NCI-H1930 (cell line): ENCODE results near the gene TBX6.
"Not testable (repeated sequence)": the region's sequence is repeated elsewhere in the genome, so short reads cannot be mapped to it uniquely, and the experiment has no call there.

Experiments
- DNase-seq, 2 experiments: peaks; one replicate each; lab custom pipeline; 2025; lab: John Stamatoyannopoulos, UW

Gene TBX6

GRCh38 chr16:30091474-30092372 lies at the start of gene TBX6:
TSS of gene TBX6 (minus strand) at chr16:30091924. CDS start at chr16:30091193, 731 bp downstream.
- peak; percentile 90 to 97 for DNase-seq

- no peak for DNase-seq
These were observed 48.1 kb upstream of the TBX6 start for GRCh38 chr16:30139583-30140481.

- no peak for DNase-seq
These were observed 46.2 kb upstream of the TBX6 start for GRCh38 chr16:30137897-30138296.

- no peak for DNase-seq
These were observed 45.4 kb upstream of the TBX6 start for GRCh38 chr16:30136971-30137605.

- DNase-seq = no peak
These were observed 40.9 kb upstream of the TBX6 start for GRCh38 chr16:30132591-30132990.

GRCh38 chr16:30131869-30132475 lies 40.2 kb upstream of the TBX6 start:
- DNase-seq = no peak

- DNase-seq = no peak
These were observed 36.3 kb upstream of the TBX6 start for GRCh38 chr16:30127993-30128392.

- not testable (repeated sequence) for DNase-seq
These were observed 34.0 kb upstream of the TBX6 start for GRCh38 chr16:30125690-30126089.

- no peak for DNase-seq
These were observed 33.3 kb upstream of the TBX6 start for GRCh38 chr16:30124985-30125379.

- DNase-seq = no peak
These were observed 31.0 kb upstream of the TBX6 start for GRCh38 chr16:30122604-30123160.

- DNase-seq = no peak
These were observed 30.2 kb upstream of the TBX6 start for GRCh38 chr16:30121741-30122571.

- no peak for DNase-seq
These were observed 28.8 kb upstream of the TBX6 start for GRCh38 chr16:30120340-30121105.

GRCh38 chr16:30119428-30119827 lies 27.7 kb upstream of the TBX6 start:
- no peak for DNase-seq

GRCh38 chr16:30117768-30118167 lies 26.0 kb upstream of the TBX6 start:
- no peak for DNase-seq

GRCh38 chr16:30116291-30117207 lies 24.8 kb upstream of the TBX6 start:
- no peak for DNase-seq

- DNase-seq = no peak
These were observed 23.5 kb upstream of the TBX6 start for GRCh38 chr16:30115238-30115637.

GRCh38 chr16:30114833-30115232 lies 23.1 kb upstream of the TBX6 start:
- not testable (repeated sequence) for DNase-seq

- DNase-seq = no peak
These were observed 22.7 kb upstream of the TBX6 start for GRCh38 chr16:30114411-30114810.
